ENCODE data around the gene CXADR.
"Not testable (repeated sequence)": the region's sequence is repeated elsewhere in the genome, so short reads cannot be mapped to it uniquely, and the experiment has no call there.

DNA sequence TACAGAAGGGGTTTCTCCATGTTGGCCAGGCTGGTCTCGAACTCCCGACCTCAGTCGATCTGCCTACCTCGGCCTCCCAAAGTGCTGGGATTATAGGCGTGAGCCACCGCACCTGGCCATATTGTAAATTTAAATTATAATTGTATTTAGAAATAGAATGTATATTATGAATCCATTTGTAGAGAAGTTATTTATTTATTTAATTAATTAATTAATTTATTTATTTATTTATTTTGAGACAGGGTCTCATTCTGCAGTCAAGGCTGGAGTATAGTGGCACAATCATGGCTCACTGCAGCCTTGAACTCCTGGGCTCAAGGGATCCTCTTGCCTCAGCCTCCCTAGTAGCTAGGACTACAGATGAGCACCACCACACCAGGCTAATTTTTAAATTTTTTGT is 34.7 kb upstream of the CXADR start:
- TF ChIP-seq, protein P1, sequence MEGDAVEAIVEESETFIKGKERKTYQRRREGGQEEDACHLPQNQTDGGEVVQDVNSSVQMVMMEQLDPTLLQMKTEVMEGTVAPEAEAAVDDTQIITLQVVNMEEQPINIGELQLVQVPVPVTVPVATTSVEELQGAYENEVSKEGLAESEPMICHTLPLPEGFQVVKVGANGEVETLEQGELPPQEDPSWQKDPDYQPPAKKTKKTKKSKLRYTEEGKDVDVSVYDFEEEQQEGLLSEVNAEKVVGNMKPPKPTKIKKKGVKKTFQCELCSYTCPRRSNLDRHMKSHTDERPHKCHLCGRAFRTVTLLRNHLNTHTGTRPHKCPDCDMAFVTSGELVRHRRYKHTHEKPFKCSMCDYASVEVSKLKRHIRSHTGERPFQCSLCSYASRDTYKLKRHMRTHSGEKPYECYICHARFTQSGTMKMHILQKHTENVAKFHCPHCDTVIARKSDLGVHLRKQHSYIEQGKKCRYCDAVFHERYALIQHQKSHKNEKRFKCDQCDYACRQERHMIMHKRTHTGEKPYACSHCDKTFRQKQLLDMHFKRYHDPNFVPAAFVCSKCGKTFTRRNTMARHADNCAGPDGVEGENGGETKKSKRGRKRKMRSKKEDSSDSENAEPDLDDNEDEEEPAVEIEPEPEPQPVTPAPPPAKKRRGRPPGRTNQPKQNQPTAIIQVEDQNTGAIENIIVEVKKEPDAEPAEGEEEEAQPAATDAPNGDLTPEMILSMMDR (IDR thresholded peaks at IDR 0.05): not testable (repeated sequence)
- not testable (repeated sequence) for TF ChIP-seq POLR2A, POLR2AphosphoS5 (IDR thresholded peaks at IDR 0.05)

All from breast epithelium (tissue), 3 donors.